Motor neuron (in vitro differentiated cells): ENCODE measurements around the gene FCGR1A. TPM values are rescaled to one million over a fixed set of nuclear protein-coding genes. Genes with fewer than 3 reads are reported as not detected.
A peak's percentile ranks its signal among the peaks of the same experiment; 100 is the strongest.
"Not testable (repeated sequence)": the region's sequence is repeated elsewhere in the genome, so short reads cannot be mapped to it uniquely, and the experiment has no call there.

ENCODE experiments used
- ATAC-seq, 8 experiments: fragments of 200-7000 bp; cut with Tn5 transposase; replicated peaks in 6 of 8; 2 replicates each; pipeline ENCODE4 v1.8.0; 2021; ENCODE audit warnings: mild to moderate bottlenecking in 8 of 8, moderate library complexity in 8 of 8
- H3K27ac ChIP-seq, 2 donors: fragments of 250-450 bp; sonication (Bioruptor Pico); 2 replicates each; pipeline ENCODE4 v1.9.0; 2021; ENCODE audit warnings: antibody characterized with exemption in 2 of 2, mild to moderate bottlenecking in 2 of 2, moderate library complexity in 1 of 2
- H3K4me1 ChIP-seq, 2 donors: fragments of 250-450 bp; sonication (Bioruptor Pico); replicated peaks in 1 of 2; 2 replicates each; pipeline ENCODE4 v1.6.1; 2021; ENCODE audit warnings: antibody characterized with exemption in 2 of 2, mild to moderate bottlenecking in 2 of 2, moderate library complexity in 1 of 2
- H3K4me3 ChIP-seq, 5 donors: fragments of 250-450 bp; sonication (Bioruptor Pico); 2 replicates each; pipeline ENCODE4 v1.9.0; 2021; ENCODE audit warnings: antibody characterized with exemption in 5 of 5, mild to moderate bottlenecking in 5 of 5, moderate library complexity in 4 of 5
- WGBS, 10 experiments: fragments of 450-650 bp; shearing (Covaris generic); methylation state at CpG; one replicate each; pipeline ENCODE4 v1.0.0; 2022; 5-methylcytosine and 5-hydroxymethylcytosine counted together
- in situ Hi-C, 9 experiments: fragments of 400-800 bp; cut with MboI; loops; one replicate each; pipeline ENCODE4 v1.15.0; 2021; ENCODE audit warnings: low sequenced_read_pairs in 9 of 9, low pct_unique_long_range_greater_than_20kb in 2 of 9; ENCODE audit not compliant: unreplicated experiment in 9 of 9
- total RNA-seq, 8 experiments: library from RNA; unstranded; fragments of 300-600 nt; gene quantifications; 2 replicates each; pipeline versions ENCODE4 v1.2.3 to v1.2.4, GENCODE V29; 2022

The FCGR1A gene
- 1 to 10 TPM in 4 of 8 experiments, under 1 TPM in 3, not detected in 1; 0.63 to 5.9 (median 1.4) TPM for total RNA-seq

- H3K4me1 ChIP-seq, H3K27ac ChIP-seq, H3K4me3 ChIP-seq, in situ Hi-C loops, ATAC-seq: not testable (repeated sequence)
- no CpG with 5 or more reads among the region's 2 CpGs for WGBS, 10 experiments
These were observed at the start of gene FCGR1A for GRCh38 chr1:149782600-149782999. FCGR1A (plus strand) TSS chr1:149782694; CDS start chr1:149782744, 50 bp downstream.

DNA sequence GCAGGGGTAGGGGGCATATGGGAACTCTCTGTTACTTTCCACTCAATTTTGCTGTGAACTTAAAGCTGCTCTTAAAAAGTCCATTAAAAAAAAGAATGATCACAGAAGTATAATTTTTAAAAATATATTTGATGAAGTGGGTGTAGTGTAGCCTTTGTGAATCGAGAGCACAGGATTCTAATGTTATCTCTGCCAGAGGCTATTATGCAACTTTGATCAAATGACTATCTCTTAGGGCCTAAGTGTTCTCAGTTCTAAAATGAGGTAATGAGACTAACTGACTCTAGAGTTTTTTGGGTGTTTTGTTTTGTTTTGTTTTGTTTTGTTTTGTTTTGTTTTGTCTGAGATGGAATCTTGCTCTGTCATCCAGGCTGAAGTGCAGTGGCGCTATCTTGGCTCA lies 49.7 kb upstream of the FCGR1A start:
- ATAC-seq, in situ Hi-C loops: not testable (repeated sequence)
- no CpG with 5 or more reads among the region's 2 CpGs for WGBS, 10 experiments

GRCh38 chr1:149734692-149735091 lies 47.8 kb upstream of the FCGR1A start:
- ATAC-seq, in situ Hi-C loops: not testable (repeated sequence)

More for the DNA sequence above, 49.7 kb upstream of the FCGR1A start:
- H3K4me1 ChIP-seq, H3K27ac ChIP-seq, H3K4me3 ChIP-seq: not testable (repeated sequence)

GRCh38 chr1:149740148-149740581 lies 42.3 kb upstream of the FCGR1A start:
- H3K4me3 ChIP-seq, result peak overlapping the region in 2 of 5 donors; percentile 15
- WGBS, 10 experiments, result 38% methylated on average over 9 of the region's 26 CpGs; no CpG with 5 or more reads in 9 of the 10 experiments
- H3K4me1 ChIP-seq, in situ Hi-C loops, H3K27ac ChIP-seq: not testable (repeated sequence)
- ATAC-seq, result peak in 6 of 8 experiments; percentile 7 to 77 (median 45)

More at GRCh38 chr1:149734692-149735091, 47.8 kb upstream of the FCGR1A start:
- not testable (repeated sequence) for H3K4me1 ChIP-seq, H3K4me3 ChIP-seq, H3K27ac ChIP-seq
- 100% methylated on average over 1 of the region's 1 CpG; no CpG with 5 or more reads in 9 of the 10 experiments for WGBS, 10 experiments

DNA sequence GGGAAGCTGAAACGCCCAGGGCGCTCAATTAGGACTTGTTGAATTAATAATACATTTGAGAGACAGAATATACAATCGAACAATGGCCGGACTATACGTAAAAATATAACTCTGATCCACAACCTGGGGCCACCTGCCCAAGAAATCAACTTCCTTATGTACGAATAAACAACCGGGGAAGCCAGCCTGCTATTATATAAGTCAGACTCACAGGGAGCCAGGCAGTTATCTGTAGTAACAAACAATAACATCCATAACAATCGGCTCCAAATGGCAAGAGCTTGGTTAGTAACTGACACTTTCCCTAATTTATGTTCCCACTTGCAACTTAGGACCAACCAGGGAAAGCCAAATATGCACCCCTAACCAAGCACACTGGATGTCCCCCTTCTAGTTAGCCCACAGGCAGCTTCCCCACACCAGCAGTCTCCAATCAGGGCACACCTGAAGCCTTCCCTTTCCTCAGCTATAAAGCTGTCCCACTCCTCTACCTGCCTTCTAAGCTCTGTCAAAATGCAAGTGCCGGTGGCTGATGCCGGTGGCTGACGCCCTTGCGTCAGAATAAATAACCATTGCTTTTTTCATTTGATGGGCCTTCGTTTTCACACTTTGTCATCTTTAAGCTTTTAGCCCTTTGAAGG lies 41.8 kb upstream of the FCGR1A start:
- ATAC-seq, H3K27ac ChIP-seq, H3K4me1 ChIP-seq, in situ Hi-C loops: not testable (repeated sequence)
- H3K4me3 ChIP-seq, result peak overlapping the region in 1 of 5 donors; percentile 15
- WGBS, 10 experiments, result no CpG with 5 or more reads among the region's 13 CpGs

DNA sequence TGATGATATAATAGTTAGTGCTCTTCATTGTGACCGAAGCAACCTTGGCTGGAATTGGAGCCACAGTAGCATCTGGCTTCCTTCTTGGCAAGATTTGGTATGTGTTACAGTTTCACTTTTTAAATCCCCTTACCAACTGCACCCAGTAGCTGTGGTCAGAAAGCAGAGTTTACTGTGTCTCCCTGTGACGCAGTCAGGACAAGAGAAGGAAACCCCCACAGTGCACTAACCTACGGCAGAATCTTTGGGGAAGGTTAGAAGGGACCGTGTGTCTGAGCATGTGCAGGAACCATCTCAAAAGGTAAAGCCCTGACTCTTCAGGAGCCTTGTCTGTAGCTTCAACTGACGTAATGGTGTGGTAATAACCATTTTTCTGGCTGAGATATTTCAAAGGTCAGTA lies 40.6 kb upstream of the FCGR1A start:
- H3K4me3 ChIP-seq, H3K4me1 ChIP-seq, H3K27ac ChIP-seq, in situ Hi-C loops, ATAC-seq: not testable (repeated sequence)
- no CpG with 5 or more reads among the region's 5 CpGs for WGBS, 10 experiments

DNA sequence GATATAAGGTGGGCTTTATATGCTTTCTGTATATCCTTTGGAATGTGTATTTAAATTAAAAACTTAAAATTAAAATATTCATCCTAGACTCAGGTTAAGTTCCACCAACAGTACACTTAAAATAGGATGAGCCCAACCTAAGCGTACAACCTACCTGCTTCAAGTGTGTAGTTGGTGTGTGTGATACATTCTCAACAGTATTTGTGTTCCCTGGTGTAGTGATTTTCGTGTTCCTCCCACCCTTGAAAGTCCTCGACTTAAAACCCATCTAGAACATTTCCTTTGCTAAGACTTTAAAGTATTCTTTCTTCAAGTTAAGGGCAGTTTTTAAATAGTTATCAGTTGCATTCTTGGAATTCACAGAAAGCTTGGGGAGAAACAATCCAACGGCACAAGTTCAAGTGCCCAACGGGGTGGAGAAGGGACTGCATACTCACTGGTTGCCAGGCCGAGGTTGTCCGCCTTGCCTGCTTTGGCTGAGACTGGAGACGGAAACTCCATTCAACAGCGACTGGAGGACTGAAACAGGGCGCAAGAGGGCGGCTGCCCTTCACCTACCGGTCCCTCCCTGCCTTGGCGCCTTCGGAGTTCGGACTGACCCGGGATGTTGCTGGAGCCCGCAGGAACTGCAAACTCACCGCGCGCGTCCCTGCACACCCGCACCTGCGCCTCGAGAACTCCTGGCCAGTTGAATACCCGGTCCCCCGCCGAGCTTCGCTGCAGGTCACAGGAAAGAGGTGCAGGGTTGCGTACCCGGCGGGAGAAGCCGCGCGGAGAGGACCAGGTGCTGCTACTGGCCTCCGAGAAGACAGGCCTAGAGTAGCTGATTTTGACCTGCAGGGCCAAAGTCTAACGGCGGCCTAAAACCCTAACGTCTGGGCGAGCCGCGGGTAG lies 35.8 kb upstream of the FCGR1A start:
- in situ Hi-C loops, H3K4me3 ChIP-seq, H3K4me1 ChIP-seq, H3K27ac ChIP-seq: not testable (repeated sequence)
- WGBS, 10 experiments, result 67 to 100% (median 88%) methylated on average over 1 to 3 of the region's 41 CpGs; no CpG with 5 or more reads in 7 of the 10 experiments
- peak in 1 of 8 experiments; percentile 35 for ATAC-seq

DNA sequence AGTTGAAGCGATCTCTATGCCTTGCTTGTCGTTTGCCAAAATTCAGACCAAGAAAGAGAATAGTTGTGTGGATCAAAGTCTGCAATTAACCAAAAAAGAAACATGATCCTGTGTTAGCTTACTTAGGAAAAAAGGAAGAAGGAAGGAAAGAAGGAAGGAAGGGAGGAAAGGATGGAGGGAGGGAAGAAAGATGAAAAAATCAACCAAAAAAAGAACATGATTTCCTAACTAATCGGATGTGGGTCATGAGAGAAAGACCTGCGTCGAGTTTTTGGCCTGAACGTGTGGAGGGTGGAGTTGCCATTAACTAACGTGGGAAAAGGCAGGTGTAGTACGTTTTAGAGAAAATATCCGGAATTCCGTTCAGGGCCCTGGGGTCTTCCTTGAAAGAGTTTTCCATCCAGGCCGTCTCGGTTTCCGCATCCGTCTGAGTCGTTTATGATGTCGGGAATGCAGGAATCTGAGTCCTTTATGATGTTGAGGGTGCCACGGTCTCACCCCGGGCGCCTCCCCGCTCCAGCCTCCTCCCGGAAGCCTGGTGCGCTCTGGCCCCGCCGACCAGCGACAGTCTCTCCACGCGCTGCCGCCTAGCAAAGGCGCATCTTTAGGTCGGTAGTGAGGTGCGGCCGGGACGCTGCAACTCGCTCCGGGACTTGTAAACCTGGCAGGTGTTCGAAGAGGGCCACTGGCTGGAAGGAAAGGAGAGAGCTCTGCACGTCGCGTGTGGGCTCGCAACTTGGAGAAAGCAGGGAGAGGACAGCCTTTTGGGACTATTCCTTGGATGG lies 34.9 kb upstream of the FCGR1A start:
- 0 to 80% (median 44%) methylated on average over 4 to 5 of the region's 40 CpGs; no CpG with 5 or more reads in 7 of the 10 experiments for WGBS, 10 experiments
- H3K27ac ChIP-seq, H3K4me1 ChIP-seq, in situ Hi-C loops, H3K4me3 ChIP-seq: not testable (repeated sequence)
- ATAC-seq, result peak in 2 of 8 experiments; percentile 32 to 47

GRCh38 chr1:149748144-149748500 lies 34.4 kb upstream of the FCGR1A start:
- ATAC-seq, in situ Hi-C loops, H3K4me3 ChIP-seq, H3K27ac ChIP-seq, H3K4me1 ChIP-seq: not testable (repeated sequence)
- 60% methylated on average over 1 of the region's 8 CpGs; no CpG with 5 or more reads in 9 of the 10 experiments for WGBS, 10 experiments

GRCh38 chr1:149750562-149750961 lies 31.9 kb upstream of the FCGR1A start:
- ATAC-seq, H3K4me1 ChIP-seq, in situ Hi-C loops, H3K4me3 ChIP-seq, H3K27ac ChIP-seq: not testable (repeated sequence)
- no CpG with 5 or more reads among the region's 2 CpGs for WGBS, 10 experiments

DNA sequence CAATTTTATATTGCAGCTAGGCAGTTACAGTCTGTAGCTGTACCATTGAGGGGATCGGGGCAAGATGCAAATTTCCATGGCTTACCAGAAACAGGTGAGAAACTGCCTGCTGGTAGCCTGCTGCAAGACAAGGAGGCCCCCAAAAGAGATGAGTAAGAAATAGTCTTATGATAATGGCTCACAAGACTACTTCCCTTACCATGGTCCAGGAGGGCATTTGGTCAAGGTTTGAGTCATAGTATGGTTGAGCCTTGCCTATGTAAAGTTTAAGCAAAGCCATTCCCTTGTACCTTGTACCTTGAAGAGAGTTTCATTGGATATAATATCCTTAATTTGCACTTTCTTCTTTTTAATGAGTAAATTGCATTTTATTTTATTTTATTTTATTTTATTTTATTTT lies 30.3 kb upstream of the FCGR1A start:
- H3K4me3 ChIP-seq, ATAC-seq, in situ Hi-C loops, H3K4me1 ChIP-seq, H3K27ac ChIP-seq: not testable (repeated sequence)
- WGBS, 10 experiments, result 20% methylated on average over 1 of the region's 1 CpG; no CpG with 5 or more reads in 9 of the 10 experiments

DNA sequence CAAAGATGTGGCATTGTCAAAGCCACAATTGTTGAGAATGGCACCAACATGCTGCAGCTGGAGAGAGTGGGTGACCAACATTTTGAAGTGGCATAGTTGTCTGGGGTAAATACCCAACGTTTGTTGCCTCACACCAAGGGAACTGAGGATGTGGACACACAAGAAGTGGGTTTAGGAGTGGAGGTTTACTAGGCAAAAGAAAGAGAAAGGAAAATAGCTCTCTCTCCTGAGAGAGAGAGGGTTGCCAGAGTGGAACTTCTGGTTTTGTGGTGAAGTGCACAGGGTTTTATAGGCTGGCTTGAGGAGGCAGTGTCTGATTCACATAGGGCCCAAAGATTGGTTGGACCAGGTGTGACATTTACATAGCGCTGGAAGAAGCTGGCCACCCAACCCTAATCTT lies 29.0 kb upstream of the FCGR1A start:
- not testable (repeated sequence) for H3K27ac ChIP-seq

DNA sequence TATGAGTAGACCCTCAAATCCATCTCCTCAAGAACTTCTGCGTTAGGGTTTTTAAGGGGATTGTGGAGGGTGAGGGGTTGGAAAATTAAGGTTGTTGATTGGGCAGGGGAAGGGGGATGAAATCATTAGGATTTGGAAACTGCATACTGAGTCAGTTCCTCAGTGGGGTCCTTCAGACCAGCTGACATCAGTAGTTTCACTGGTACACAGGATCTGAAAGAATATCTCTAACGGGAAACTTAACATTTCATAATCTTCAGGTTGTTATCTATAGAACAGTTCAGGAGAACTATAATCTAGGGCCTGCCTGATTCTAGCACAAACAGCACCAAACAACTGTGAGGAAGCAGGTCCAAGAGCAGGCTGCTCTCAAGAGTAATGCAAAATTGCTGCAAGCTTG lies 27.2 kb upstream of the FCGR1A start:
- WGBS, 10 experiments, result no CpG with 5 or more reads among the region's 2 CpGs
- in situ Hi-C loops, H3K4me1 ChIP-seq, H3K27ac ChIP-seq, ATAC-seq, H3K4me3 ChIP-seq: not testable (repeated sequence)

More for the DNA sequence above, 29.0 kb upstream of the FCGR1A start:
- H3K4me3 ChIP-seq, H3K4me1 ChIP-seq, in situ Hi-C loops, ATAC-seq: not testable (repeated sequence)
- no CpG with 5 or more reads among the region's 2 CpGs for WGBS, 10 experiments
